Smooth muscle cell of trachea (primary cell): ENCODE measurements around the gene MTMR10. TPM values are rescaled to one million over a fixed set of nuclear protein-coding genes. Genes with fewer than 3 reads are reported as not detected.

ENCODE experiments used
- total RNA-seq: library from RNA; depleted of rRNA; stranded (reverse); fragments of >200 nt; gene quantifications from 2 replicates; pipeline ENCODE4 v1.2.1, GENCODE V29; 2014

The MTMR10 gene, protein sequence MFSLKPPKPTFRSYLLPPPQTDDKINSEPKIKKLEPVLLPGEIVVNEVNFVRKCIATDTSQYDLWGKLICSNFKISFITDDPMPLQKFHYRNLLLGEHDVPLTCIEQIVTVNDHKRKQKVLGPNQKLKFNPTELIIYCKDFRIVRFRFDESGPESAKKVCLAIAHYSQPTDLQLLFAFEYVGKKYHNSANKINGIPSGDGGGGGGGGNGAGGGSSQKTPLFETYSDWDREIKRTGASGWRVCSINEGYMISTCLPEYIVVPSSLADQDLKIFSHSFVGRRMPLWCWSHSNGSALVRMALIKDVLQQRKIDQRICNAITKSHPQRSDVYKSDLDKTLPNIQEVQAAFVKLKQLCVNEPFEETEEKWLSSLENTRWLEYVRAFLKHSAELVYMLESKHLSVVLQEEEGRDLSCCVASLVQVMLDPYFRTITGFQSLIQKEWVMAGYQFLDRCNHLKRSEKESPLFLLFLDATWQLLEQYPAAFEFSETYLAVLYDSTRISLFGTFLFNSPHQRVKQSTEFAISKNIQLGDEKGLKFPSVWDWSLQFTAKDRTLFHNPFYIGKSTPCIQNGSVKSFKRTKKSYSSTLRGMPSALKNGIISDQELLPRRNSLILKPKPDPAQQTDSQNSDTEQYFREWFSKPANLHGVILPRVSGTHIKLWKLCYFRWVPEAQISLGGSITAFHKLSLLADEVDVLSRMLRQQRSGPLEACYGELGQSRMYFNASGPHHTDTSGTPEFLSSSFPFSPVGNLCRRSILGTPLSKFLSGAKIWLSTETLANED
- 12.1 and 16.3 TPM in 2 replicates for total RNA-seq

DNA sequence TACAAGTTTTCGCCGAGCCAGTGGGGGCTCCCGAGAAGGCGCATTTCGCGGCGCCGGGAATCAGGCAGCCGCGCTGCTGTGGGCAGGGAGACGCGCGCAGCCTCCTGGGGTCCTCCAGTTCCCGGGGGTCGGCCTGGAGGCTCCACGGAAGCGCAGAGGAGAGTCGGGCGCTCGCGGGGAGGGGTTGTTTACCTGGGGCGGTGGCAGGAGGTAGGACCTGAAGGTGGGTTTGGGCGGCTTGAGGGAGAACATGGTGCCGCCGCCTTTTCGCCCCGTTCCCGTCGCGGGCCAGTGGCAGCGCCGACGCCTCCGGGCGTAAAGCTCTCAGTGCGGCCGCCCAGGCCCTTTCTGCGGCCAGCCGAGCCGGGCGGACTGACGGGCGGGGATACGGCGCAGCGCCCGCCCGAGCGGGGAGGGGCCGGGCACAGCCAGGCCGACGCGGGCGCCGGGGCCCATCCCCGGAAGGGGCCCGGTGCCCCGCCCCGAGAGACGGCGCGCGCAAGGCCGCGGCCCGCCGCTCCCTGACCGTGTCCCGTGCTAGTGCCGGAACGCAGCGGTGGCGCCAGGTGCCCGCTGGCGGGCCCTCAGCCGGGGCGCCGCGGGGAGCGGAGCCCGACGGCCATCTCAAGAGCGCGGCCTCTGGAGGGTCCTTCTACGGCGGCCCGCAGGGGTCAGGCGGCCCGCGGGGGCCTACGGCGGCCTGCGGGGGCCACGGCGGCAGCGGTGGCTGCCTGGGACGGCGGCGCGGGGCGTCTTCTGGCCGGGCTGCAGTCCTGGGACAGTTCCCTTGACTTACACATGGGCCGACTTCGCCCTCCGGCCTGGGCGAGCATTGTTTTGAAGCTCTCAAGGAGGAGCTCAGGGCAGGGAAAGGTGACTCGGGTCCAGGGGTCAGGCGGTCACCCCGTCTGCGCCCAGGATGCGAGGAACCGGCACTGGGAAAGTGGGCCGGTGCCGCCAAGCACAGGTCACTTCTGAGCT lies at the start of gene MTMR10:
MTMR10 (minus strand) TSS at position 374 of the 981 bp plus-strand sequence; CDS start at position 252, 122 bp downstream.

GRCh38 chr15:30903497-30904187 lies 87.8 kb downstream of the MTMR10 start, which contains the start of gene FAN1:
Gene FAN1, plus strand, starts transcription at chr15:30903915. Its CDS starts 749 bp downstream, at chr15:30904664.

Other genes starting within 250 kb of the MTMR10 start
- gene FAN1, start 87.7 kb downstream of the MTMR10 start, total RNA-seq = 18.2 and 18.6 TPM in 2 replicates
- gene TRPM1, start 110.1 kb upstream of the MTMR10 start, total RNA-seq = not detected in 2 replicates